Stimulated activated naive CD8-positive, alpha-beta T cell treated with anti-CD3 and anti-CD28 coated beads, Interleukin-15, Interleukin-2, amounts not matched to agents 100 ng/mL and 50 ng/mL, for 24 hours (primary cell): ENCODE results near the gene TTC34.

Experiments
- H3K27ac Mint-ChIP-seq: one replicate; pipeline ENCODE4 v1.8.0; 2021; ENCODE audit warnings: mild to moderate bottlenecking, mixed read lengths
- H3K27me3 Mint-ChIP-seq: one replicate; pipeline ENCODE4 v1.8.0; 2021; ENCODE audit warnings: mixed read lengths
- H3K36me3 Mint-ChIP-seq: one replicate; pipeline ENCODE4 v1.8.0; 2021; ENCODE audit warnings: low read depth, mixed read lengths
- H3K4me1 Mint-ChIP-seq: one replicate; pipeline ENCODE4 v1.8.0; 2021; ENCODE audit warnings: low read depth, mixed read lengths
- H3K4me3 Mint-ChIP-seq: one replicate; pipeline ENCODE4 v1.8.0; 2021; ENCODE audit warnings: mild to moderate bottlenecking, mixed read lengths
- H3K9me3 Mint-ChIP-seq: one replicate; pipeline ENCODE4 v1.8.0; 2021; ENCODE audit warnings: mixed read lengths

TTC34 gene

DNA sequence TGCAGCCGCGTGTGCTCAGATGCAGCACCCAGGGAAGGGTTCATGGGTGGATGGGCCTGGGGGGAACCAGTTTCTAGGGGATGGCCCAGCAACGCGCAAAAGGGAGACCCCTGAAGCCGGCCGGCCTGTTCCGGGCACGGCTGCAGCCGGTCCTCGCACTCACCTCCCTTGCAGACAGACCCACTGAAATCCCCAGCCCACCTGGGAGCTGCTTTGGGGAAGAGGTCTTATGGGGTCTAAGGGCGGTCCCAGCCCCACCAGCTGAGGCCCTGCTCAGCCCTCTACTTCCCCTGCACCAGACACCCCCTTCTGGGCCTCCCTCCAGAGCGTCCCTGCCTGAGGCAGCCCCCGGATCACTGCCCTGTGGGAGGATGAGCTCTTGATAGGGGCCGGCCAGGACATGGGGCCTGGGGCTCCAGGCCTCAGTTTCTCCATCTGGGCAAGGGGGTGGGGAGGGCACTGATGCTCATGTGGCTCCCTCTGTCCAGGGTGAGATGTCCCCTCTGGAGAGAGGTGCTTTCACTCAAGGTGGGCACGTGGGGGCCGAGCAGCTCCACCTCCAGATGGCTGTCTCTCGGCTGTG lies 20.0 kb upstream of the TTC34 start:
- H3K36me3 Mint-ChIP-seq: no peaks in the 10 kb centered on the region
- H3K27ac Mint-ChIP-seq: no peak overlapping the region
- H3K4me1 Mint-ChIP-seq: no peaks in the 10 kb centered on the region
- no peaks in the 10 kb centered on the region for H3K9me3 Mint-ChIP-seq
- H3K27me3 Mint-ChIP-seq: no peaks in the 10 kb centered on the region
- no peak overlapping the region for H3K4me3 Mint-ChIP-seq

DNA sequence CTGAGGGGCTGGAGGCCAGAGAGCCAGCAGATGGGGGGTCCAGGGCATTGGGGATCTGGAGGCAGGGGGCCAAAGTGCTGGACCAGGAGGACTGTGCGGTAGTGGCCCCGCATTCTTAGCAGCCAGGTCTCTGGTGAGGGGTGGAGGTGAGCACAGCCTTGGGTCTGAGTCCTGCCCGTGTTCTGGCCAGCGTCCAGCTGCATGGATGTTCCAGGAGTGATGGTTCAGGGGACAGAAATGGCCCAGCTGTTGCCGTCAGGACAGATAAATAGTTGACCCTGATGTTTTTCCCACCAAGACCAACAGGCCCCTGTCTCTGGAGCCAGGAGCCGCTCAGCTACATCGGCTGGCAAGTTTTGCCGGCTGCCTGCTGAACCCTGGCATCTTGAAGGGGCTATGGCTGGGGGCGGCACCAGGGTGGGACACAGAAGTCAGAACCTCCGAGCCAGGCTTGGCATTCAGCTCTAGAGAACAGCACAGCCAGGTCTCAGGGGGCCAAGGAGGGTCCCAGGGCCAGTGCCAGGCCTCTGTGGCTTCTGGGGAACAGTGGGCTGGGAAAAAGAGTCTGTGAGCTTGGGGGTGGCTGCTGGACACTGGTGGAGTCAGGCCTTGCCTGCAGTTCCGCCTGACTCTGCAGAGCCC lies 19.4 kb upstream of the TTC34 start:
- Mint-ChIP-seq H3K27ac (no peak overlapping the region), H3K4me3 (no peak overlapping the region), H3K27me3 (no peaks in the 10 kb centered on the region), H3K36me3 (no peaks in the 10 kb centered on the region), H3K9me3 (no peaks in the 10 kb centered on the region), H3K4me1 (no peaks in the 10 kb centered on the region)

DNA sequence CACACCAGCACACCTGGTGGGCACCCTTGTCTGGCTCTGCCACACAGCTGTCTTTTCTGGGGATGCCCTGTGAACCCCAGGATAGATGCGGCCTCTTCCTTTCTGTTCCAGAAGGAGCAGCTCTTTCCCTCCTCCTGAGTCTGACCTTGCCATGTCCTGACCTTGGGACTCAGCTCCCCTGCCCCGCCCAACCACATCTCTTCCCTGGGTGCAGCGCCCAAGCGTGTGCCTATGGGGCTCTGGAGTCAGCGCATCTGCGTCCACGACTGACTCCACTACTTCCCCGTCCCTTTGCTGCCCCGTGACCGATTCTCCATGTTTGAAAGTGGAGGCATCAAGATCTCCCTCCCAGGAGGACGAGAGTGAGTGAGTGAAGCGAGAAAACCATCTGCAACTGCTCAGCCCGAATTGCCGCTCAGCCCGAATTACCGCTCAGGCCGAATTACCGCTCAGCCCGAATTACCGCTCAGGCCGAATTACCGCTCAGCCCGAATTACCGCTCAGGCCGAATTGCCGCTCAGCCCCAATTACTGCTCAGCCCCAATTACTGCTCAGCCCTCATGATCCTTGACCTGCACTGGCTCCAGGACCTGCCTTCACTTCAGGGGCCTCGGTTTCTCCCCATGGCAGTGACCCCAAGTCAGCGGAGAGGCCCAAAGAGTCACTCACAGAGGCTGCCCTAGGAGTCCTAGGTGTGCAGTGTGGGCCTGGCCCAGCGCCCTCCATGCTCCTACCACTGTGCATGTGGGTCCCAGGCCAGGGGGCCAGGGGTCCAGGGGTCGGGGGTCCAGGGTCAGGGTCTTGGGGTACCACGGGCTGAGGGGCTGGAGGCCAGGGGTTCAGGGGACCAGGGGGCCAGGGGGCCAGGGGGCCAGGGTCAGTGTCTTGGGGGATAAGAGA lies 18.6 kb upstream of the TTC34 start:
- H3K4me1 Mint-ChIP-seq: no peaks in the 10 kb centered on the region
- no peak overlapping the region for H3K4me3 Mint-ChIP-seq
- H3K9me3 Mint-ChIP-seq: no peaks in the 10 kb centered on the region
- no peaks in the 10 kb centered on the region for H3K36me3 Mint-ChIP-seq
- H3K27ac Mint-ChIP-seq: no peak overlapping the region
- no peaks in the 10 kb centered on the region for H3K27me3 Mint-ChIP-seq

DNA sequence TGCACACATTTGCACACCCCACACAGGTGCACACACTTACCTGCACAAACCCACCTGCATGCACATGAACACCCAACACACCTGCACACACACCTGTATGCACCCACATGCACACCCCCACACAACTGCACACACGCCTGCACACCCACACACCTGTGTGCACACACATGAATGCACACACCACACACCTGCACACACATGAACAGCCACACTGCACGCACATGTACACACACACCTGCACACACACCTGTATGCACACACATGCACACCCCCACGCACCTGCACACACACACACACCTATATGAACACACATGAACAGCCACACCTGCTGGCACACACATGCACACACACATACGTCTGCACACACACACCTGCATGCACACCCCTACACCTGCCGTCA lies 17.9 kb upstream of the TTC34 start:
- Mint-ChIP-seq H3K9me3 (no peaks in the 10 kb centered on the region), H3K36me3 (no peaks in the 10 kb centered on the region), H3K27me3 (no peaks in the 10 kb centered on the region), H3K4me3 (no peak overlapping the region), H3K27ac (no peak overlapping the region), H3K4me1 (no peaks in the 10 kb centered on the region)

DNA sequence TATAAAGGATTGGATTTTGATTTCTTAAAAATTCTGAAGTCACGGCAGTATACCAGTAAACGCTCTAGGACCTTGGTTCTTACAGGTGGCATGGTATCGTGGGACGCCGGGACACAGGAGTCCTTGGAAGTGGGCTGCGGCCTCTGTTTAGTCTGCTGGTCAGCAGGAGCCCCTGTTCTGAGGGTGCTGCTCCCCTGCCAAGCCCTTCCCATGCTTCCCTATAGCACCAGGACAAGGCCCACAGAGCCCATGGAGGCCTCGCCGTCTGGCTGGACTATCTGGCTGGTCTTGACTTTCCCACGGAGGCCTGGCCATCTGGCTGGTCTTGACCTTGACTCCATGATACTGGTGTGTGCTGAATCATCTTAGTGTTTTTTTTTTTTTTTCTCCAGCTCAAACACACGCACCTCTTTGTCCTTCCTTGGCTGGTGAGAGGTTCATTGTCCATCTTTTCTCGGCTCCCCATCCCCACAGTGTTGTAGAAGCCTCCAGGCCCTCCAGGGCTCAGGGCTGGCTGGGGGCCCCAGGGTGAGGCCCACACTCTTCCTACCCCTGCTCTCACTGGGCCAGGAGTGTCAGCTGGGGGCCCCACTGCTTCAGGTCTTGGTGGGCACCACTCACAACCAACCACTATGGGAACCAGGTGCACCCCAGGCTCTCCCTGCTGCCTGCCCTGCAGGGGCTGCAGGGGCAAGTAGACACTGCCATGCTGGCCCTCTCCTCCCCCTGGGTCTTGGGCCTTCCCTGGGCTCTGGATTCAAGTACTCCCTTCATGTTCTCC lies 16.5 kb upstream of the TTC34 start:
- Mint-ChIP-seq H3K4me1 (no peaks in the 10 kb centered on the region), H3K27ac (no peak overlapping the region), H3K9me3 (no peaks in the 10 kb centered on the region), H3K27me3 (no peaks in the 10 kb centered on the region), H3K36me3 (no peaks in the 10 kb centered on the region), H3K4me3 (no peak overlapping the region)

DNA sequence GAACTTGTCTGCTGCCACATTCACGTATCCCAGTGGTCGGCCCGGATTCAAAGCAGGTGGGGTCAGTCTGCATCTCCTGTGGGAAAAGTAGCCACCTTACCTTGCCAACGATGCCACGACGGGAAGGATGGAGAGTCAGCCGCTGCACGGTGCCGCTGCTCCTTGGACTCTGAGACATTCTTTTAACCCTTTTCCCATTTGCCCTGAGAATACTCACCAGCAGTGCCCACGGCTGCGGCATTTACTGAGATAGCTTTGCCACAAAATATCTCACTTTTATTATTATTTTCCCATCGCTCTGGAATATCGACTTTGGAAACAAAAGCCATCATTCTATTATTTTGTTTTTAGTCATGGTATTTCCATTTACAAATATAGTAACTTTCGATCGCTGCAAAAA lies 15.3 kb upstream of the TTC34 start:
- H3K4me1 Mint-ChIP-seq: no peaks in the 10 kb centered on the region
- H3K4me3 Mint-ChIP-seq: no peak overlapping the region
- H3K9me3 Mint-ChIP-seq: no peaks in the 10 kb centered on the region
- no peaks in the 10 kb centered on the region for H3K36me3 Mint-ChIP-seq
- peaks cover 3% of the 10 kb centered on the region for H3K27me3 Mint-ChIP-seq
- no peak overlapping the region for H3K27ac Mint-ChIP-seq

DNA sequence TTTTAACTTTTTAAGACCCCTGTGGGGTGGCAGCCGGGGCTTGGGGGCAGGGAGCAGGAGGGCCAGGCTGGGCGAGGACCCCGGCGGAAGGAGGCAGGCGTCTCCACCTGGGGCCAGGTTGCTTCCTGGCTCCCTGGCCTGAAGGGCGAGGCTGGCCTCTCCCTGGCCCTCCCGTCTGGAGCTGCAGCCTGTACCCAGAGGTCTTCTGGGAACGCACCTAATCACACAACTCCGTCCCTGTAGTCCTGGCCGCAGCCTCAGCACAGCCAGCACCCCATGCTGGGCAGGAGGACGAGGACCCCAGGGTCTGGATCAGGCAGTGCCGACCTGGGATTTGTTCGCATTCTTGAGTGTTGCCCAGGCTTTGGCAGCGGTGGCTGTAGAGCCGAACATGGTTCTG lies 14.1 kb upstream of the TTC34 start:
- Mint-ChIP-seq H3K27ac (no peak overlapping the region), H3K27me3 (peaks cover 3% of the 10 kb centered on the region), H3K4me1 (no peaks in the 10 kb centered on the region), H3K4me3 (no peak overlapping the region), H3K9me3 (no peaks in the 10 kb centered on the region), H3K36me3 (no peaks in the 10 kb centered on the region)

DNA sequence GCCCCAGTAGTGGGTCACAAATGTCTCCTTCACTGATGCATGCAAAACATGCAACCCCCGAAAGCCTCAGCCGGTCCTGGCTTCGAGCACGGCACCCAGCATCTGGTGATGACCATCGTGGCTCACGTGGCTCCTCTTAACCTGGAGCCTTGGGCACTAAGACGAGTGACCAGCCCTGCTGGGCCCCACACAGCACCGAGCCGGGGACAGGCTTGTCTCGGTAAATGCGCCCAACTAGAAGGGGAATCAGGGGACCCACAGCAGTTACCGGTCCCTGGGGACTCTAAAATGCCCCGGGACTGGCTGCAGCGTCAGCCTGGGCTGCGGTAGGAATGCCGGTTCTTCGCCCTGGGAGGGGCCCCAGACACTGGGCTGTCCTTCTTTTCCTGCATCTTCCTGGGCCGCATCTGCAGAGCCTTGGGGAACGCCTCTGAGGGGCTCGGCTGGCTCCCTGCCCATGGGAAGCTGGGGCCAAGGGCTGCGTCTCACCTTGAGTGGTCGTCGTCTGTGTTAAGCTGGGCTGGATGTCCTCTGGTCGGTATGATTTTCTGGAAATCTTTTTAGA lies 13.1 kb upstream of the TTC34 start:
- Mint-ChIP-seq H3K9me3 (no peaks in the 10 kb centered on the region), H3K36me3 (no peaks in the 10 kb centered on the region), H3K27me3 (peaks cover 3% of the 10 kb centered on the region), H3K4me1 (no peaks in the 10 kb centered on the region), H3K4me3 (no peak overlapping the region), H3K27ac (no peak overlapping the region)

DNA sequence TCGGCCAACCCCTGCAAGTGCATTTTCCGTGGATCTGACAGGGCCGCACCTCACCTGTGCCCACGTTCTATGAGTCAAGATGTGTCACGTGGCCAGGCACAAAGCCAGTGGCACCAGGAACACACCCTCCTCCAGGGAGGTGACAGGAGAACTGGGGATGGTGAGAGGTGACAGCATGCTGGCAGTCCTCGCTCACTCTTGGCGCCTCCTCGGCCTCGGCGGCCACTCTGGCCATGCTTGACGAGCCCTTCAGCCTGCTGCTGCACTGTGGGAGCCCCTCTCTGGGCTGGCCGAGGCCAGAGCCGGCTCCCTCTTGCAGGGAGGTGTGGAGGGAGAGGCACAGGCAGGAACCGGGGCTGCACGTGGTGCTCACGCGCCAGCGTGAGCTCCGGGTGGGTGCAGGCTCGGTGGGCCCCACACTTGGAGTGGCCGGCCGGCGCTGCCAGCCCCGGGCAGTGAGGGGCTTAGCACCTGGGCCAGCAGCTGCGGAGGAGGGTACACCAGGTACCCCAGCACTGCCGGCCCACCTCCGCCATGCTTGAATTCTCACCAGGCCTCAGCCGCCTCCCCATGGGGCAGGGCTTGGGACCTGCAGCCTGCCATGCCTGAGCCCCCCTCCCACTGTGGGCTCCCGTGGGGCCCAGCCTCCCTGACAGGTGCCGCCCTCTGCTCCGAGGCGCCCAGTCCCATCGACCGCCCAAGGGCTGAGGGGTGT lies 11.6 kb upstream of the TTC34 start:
- no peak overlapping the region for H3K4me3 Mint-ChIP-seq
- H3K27ac Mint-ChIP-seq: no peak overlapping the region
- H3K9me3 Mint-ChIP-seq: no peaks in the 10 kb centered on the region
- H3K4me1 Mint-ChIP-seq: no peaks in the 10 kb centered on the region
- H3K27me3 Mint-ChIP-seq: peaks cover 3% of the 10 kb centered on the region
- H3K36me3 Mint-ChIP-seq: no peaks in the 10 kb centered on the region

DNA sequence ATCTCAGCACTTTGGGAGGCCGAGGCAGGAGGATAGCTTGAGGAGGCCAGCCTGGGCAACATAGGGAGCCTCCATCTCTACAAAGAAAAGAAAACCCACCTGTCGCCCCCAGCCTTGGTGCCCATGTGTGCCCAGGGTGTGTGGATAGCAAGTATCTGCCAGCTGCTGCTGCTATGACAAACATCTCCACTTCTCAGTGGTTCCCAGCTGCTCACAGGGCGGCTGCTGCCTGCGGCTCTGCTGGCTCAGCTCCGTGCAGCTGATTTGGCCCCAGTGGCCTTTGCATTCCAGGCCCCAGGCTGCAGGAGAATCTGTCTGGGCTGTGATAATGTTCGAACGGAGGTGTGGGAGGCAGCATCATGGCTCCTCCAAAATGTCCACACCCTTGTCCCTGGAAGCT lies 10.6 kb upstream of the TTC34 start:
- Mint-ChIP-seq H3K36me3 (no peaks in the 10 kb centered on the region), H3K4me1 (no peaks in the 10 kb centered on the region), H3K27ac (no peak overlapping the region), H3K4me3 (no peak overlapping the region), H3K27me3 (peaks cover 3% of the 10 kb centered on the region), H3K9me3 (no peaks in the 10 kb centered on the region)

DNA sequence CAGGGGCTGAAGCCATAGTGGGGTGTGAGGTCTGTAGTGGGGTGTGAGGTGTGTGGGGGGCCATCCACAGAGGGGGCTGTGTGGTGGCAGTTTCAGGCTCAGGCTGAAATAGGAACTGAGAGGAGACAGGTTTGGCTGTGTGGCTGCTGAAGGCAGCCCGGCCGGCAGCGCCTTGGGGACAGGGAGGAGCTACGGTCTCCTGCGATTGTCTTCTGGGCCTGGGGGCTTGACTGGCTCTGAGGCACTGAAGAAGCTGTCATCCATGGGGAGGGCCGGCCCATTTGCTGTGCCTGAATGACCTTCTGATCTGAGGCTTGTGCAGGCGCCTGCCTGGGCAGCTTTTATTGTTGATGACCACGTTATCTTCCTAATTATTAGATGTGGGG lies 10.0 kb upstream of the TTC34 start:
- Mint-ChIP-seq H3K27ac (no peak overlapping the region), H3K27me3 (peaks cover 3% of the 10 kb centered on the region), H3K9me3 (no peaks in the 10 kb centered on the region), H3K4me1 (no peaks in the 10 kb centered on the region), H3K4me3 (no peak overlapping the region), H3K36me3 (no peaks in the 10 kb centered on the region)

DNA sequence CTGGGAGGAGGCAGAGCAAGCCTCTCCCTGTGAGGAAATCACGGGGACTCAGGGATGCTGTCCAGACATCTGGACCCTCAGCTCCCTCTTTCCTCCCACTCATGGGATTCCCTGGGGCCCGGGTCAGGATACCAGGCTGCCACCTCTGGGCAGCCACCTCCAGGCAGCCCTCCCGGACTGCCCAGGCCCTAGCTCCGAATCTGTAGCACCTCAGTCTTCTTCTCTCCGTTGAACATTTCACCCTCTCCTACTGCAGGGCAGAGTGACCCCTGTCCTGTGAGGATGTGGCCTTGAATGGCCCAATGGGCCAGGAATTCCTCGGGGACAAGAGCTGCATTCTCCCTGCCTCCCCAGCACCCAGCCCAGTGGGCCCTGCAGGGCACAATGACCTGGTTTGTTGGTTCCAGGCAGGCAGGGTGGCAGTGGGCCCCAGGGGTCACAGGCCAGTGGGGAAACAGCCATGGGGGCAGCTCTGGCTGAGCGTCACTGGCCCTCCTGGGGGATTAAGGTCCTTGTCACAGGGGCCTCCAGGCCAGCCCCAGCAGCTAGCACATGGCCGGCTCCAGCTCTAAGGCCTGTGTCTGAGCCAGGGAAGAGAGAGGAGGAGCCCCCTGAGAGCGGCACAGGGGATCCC lies 9.5 kb upstream of the TTC34 start:
- Mint-ChIP-seq H3K4me3 (no peak overlapping the region), H3K4me1 (no peaks in the 10 kb centered on the region), H3K9me3 (no peaks in the 10 kb centered on the region), H3K27me3 (peaks cover 3% of the 10 kb centered on the region), H3K36me3 (no peaks in the 10 kb centered on the region), H3K27ac (no peak overlapping the region)

DNA sequence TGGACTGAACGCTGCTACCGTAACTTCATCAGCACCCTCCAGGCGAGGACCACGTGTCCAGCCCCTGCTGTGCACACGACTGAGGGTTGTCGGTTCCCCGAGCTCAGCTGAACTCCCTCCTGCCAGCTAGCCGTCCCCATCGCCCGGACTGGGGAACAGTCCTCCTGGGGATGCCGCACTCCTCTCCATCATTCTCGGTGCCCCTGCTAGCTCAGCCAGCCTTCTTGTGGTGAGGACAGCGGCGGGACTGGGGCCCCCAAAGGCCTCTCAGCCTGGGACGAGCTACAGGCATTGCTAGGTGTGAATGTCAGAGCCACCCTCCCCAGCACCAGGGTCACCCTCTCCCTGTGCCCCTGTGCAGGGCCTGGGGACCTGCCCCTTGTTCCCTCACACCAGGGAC lies 8.8 kb upstream of the TTC34 start:
- Mint-ChIP-seq H3K4me3 (no peak overlapping the region), H3K27me3 (peaks cover 3% of the 10 kb centered on the region), H3K27ac (no peak overlapping the region), H3K36me3 (no peaks in the 10 kb centered on the region), H3K9me3 (no peaks in the 10 kb centered on the region), H3K4me1 (no peaks in the 10 kb centered on the region)

DNA sequence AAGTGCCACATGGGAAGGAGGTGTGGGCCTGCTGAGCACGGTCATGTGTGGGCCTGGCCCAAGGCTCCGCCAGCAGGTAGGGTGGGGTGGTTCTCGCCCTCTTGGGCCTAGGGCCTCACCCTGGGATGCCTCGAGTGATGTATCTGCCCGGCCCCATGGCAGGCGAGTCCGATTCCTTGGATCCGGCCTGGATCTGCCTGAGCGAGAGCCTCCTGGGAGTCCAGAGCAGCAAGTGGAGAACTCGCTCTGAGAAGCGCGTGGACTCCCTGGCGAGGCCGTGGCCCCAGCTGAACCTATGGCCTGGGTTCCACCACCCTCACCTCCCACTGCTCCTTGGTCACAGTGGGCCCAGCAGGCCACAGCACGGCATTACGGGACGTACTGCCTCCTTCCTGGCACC lies 8.2 kb upstream of the TTC34 start:
- Mint-ChIP-seq H3K27ac (no peak overlapping the region), H3K36me3 (no peaks in the 10 kb centered on the region), H3K27me3 (peaks cover 3% of the 10 kb centered on the region), H3K4me3 (no peak overlapping the region), H3K9me3 (no peaks in the 10 kb centered on the region), H3K4me1 (no peaks in the 10 kb centered on the region)
